ENCODE measurements around the gene NPHP4.

The NPHP4 gene

DNA sequence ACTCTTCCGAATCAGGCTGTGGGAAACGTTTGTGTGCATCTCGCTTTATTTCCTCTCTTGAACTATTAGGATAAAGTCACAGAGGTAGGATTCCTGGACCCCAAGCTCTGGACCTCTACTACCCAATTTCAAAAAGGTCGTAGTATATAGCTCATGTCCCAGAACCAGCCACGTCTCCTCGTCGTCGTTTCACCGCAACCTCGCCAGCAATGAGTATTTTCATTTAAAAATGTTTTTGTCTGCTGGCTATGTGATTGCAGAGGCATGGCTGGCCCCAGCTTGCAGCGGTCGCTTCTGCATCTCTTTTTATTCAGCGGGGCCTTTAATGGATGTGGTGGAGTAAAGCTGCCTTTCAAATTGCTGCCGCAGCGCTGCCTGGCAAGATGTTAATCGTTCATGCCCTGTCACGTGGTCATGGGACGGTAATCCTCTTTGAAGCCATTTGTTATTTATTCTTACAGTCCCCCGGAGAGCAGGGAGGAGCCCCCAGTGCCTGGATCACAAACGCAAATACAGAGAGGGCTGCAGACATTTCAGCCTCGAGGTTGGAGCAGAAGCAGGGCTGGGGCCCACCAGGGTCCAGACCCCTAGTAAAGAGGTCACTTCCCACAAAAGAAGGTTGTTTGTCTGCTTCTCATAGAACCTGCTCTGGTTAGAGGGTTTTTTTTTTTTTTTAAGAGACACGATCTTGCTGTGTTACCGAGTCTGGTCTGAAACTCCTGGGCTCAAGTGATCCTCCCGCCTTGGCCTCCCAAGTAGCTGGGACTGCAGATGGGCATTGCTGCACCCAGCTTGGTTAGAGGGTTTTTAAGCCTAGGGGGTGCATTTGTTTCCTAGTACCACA is 11.6 kb upstream of the NPHP4 start:
- DNase-seq (ENCODE audit: low spot score), result no peak

DNA sequence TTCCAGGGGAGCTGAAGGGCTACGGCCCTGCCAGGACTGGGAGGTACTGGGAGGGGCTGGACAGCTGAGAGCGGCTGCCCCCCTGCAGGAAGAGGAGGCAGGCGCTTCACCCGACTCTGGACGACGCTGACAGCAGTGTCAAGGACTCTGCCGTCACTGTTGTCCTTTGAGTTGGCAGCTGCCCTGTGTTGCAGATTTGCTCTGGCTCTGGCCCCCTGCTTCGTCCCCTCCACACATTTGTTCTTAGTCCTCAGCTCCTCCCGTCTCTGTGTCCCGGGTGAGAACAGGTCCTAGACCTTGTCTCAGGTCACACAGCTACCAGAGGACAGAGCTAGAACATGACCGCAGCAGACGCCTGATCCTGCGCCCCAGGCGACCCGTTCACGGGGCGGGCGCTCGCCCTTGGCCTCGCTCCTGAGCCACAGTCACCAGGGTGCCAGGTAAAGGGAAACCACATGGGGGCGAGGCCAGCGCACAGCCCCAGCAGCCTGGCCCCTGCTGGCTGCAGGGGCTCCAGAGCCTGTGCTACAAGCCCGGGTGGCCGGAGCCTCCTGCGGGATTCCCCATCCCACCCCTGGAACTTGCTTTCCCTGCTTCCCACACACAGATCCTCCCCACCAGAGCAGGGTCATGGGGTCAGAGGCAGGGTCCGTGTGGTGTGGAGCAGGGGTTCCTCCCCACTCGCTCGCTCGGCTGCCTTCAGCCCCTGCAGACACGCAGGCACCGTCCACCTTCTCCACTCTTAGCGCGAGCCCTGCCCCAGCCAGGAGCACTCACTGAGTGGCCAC is 10.7 kb upstream of the NPHP4 start:
- no peak for DNase-seq (ENCODE audit: low spot score)

DNA sequence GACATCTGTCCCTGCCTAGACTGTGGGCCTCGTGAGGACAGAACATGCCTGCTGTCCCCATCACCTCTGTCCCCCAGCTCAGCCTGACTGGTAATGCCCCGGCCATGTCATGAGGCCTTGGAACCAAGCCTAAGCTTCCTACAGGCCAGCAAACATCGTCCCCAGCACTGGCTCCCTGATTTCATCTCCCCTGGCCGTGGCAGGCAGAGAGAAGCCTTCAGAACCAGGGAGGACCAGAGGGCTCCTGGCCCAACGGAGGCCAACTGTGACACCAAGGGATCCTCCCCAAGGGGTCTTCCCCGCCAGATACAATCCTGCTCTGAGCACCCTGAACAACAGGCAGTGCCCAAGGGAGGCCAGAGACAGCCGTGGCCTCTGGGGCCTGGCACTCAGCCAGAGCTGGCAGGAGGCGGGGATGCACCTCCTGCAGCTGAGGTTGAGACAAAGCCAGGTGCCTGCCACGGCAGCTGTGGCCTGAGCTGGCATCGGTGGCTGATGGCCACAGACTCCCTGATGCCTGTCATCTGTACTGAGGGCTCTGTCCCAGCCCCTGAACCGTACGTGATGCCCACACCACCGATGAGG is 9.9 kb upstream of the NPHP4 start:
- DNase-seq (ENCODE audit: low spot score), result no peak

DNA sequence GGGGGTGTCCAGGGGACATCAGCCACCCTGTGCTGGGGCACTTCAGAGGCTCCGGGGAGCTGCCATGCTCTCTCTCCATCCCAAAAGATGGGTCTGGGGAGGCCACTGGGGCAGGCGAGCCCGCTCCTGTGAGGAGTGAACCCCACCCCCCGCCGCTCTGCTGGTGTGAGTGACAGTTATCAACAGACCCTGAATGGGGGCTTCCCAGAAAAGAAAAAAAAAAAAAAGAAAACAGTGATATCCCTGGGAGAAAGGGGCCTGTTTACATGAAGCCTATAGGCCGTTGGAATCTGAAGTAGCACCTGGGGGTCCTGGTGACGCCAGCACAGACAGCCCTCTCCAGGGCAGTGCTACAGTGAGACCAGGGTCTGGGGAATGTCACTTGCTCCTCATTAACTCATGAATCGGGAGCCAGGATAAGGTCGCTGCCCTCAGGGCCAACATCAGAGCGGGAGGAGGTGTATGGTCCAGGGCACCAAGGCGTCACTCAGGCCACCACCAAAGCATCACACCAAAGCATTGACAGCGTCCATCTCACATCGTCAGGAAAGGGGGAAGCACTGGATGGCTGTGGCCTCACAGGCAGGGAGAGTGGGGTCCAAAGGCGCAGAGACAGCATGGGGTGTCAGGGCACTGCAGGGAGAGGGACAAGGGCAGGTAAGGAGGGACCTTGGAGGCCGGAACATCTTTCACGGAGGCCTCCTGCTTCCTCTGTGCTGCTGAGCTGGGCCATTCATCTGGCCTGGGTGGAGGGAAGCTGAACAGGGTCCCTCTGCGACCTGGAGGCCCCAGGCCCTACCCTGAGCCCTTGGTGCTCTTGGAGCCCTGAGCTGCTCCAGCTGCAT is 8.4 kb upstream of the NPHP4 start:
- DNase-seq (ENCODE audit: low spot score), result no peak

DNA sequence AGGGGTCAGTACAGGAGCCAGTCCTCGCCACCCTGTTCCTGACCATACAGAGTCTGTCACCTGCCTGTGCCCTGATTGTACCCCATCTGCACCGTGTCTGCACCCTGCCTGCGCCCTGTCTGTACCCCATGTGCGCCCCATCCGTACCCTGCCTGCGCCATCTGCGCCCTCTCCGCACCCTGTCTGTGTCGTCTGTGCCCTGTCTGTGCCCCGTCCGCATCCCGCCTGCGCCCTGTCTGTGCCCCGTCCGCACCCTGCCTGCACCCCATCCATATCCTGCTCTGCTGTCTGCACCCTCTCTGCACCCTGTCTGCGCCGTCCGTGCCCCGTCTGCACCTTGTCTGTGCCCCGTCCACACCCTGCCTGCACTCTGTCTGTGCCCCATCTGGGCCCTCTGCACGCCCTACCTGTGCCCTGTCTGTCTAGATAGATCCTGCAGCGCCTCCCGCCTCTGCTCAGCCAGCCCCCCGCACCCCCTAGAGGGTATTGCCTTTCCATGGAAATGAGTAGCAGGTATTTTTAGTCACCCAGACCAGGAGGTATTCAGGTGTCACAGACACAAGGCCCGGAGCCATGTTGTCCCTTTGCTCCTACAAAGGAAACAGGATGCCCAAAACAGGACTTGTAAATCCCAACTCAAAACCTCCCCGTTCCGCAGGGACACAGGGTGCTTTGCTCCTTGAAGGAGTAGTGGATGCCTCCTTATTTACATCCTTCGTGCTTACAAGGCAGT is 7.7 kb upstream of the NPHP4 start:
- DNase-seq (ENCODE audit: low spot score), result no peak

DNA sequence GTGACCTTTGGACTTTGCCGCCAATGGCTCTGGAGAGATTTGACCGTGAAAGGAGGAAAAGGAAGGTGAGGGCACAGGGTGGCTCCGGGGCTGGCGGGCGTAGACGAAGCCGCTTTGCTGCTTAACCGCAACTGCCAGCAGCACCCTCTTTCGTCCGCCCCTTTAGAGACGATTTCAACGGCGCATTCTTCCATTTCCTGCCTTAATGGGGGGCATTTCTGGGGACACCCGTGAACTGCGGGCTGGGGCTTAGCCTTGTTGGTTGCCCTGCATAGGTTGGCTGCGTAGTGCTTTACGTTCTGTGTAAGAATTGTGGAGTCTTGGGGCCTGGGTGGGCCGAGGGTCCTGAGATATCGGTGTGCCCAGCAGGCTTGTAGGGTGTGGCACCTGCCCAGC is 6.7 kb upstream of the NPHP4 start:
- DNase-seq (ENCODE audit: low spot score), result no peak

DNA sequence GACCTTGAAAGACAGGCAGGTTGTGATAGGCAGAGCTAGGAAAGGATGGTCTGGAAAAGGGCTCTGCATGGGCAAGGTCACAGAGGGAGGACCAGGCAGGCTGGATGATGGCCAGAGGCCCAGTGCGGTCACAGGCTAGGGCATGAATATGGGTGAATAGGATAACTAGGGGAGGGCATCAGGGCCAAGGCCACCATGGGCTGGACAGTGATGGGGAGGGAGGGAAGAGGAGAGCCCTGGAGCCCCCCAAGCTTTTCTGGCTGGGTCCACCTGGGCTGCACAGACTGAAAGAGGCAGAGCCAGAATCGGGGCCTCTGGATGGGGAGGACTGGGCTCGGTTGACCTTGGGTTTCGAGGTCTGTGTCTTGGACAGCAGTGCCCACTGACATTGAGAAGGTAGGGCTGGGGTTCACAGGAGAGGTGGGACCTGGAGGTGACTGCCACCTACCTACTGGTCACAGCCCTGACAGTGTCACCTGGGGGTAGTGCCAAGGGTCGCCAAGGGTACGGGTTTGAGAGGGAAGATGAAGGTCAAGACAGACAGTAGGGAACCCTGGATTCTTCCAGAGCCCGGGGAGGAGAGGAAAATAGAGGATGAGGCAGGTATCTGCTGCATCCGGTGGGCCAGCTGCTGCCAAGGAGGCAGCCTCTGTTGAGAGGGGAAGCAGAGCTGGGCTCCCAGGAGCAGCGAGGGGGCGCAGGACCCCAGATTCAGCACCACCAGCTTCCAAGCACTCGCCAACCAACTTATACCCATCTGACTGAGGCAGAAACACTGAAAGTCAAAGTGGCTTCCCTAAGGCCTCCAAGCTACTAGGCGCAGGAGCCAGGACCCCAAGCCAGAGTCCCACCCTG is 6.1 kb upstream of the NPHP4 start:
- no peak for DNase-seq (ENCODE audit: low spot score)

DNA sequence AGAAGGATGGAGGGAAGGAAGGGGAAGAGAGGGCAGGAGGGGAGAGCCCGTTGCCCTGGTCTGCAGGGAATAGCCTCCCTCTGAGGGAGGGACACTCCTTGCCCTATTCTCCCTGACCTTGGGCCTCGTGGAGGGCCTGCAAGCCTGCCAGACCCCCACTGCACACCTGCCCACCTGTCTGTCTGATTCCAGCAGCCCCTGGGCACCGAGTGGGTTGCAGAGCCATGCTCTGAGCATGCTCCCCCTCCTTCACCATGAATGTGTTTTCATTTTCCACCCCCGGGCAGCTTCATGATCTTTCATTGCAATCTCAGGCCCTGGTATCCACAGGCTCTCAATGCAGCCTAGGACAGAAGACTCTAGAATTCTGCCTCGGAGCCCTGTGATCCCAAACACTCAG is 5.1 kb upstream of the NPHP4 start:
- DNase-seq (ENCODE audit: low spot score), result no peak

DNA sequence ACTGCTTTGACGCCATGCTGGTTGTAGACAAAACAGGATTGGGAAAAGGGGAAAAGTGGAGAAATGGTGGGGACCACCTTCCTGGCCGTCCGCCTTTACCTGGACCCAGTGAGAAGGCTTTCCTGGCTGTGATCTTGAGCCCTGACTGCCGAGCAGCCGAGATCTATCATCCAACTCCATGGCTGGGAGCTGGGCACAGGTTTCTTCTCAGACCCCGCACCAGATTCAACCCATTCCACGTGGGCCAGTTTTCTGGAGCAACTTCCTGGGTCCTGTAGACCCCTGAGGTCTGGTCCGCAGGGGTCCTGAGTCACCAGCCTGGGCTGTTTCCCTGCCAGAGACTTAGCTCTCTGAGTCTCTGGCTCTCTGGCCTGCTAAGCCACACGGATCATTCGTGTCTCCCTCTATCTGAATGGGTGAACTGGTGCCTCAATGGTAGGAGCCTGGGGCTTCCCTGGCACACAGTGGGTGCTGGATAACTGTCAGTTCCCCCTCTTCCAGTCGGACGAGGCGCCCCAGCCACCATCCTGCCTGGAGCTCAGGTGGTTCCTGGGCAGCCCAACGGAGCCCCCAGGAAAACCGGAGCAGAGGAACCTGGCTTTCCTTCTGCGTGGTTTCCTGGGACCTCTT is 4.5 kb upstream of the NPHP4 start:
- no peak for DNase-seq (ENCODE audit: low spot score)

DNA sequence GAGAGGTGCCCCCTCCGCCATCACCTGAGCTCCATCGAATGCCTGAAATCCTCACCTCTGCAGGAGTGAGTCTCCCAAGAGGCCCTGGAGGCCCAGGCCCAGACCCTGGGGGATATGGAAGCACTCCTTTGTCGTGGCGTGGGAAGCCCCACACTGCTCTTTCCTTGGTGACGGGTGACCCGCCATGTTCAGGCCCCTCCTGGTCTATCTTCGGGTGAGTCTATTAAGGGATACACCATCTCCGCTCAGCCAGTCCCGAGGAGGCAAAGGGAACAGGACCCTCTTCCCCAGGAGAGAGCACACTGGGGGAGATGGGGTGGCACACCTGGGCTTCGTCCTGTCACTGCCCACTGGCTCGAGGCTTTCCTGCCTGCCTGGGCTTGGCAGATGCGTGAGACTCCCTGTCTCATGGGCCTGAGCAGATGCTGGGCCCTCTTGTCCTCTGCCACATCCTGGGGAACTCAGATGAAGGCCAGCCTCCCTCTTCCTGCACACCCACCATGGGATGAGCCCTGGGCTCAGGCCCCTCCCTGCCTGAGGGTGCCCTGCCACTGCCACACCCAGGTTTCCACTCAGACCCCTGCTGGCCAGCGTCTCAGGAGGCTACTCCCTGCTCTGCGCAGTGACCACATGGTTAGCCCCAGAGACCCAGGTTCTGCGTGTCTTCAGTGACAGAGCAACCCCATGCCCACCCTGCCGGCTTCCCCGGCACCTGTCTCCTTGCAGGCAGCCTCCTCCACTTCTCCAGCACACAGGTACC is 3.8 kb upstream of the NPHP4 start:
- DNase-seq (ENCODE audit: low spot score), result no peak

DNA sequence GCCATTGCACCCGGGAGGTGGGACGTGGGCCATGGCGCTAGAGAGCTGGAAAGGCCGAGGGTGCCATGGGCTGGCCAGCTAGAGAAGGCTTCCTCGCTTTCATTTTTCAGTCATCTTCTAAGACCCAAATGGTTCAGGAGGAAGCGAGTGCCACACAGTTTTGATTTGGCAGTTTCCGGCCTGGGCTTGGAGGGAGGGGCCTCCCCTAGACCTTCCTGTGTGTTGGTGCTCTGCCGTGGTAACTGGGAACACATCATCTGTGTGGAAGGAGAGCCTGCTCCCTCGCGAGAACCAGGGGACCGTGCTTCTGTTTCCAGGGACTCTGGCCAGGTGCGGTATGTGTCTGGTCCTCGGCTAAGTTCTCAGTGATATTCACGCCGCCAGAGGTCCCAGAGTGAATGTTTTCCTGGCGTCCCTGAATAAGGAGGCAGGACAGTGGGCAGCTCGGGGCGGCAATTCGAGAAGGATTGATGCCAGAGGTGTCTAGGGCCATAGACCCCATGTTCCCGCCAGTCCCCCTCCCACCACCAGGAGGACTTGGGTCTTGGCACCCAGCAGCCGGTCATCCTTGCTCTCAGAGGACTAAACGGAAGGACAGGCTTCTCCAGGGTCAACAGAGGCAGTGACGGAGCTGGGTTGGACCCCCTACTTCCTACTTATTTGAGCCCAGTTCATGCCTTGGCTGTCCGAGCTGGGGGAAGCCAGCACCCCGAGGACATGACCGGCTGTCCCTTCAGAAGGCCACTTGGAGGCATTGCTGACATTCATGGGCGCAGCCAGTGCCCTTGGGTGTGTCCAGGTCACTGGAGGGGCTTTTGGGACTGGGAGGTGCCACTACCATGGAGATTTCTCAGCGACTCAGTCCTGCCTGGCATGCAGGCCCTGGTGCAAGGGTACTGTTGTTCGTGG is 2.7 kb upstream of the NPHP4 start:
- no peak for DNase-seq (ENCODE audit: low spot score)

DNA sequence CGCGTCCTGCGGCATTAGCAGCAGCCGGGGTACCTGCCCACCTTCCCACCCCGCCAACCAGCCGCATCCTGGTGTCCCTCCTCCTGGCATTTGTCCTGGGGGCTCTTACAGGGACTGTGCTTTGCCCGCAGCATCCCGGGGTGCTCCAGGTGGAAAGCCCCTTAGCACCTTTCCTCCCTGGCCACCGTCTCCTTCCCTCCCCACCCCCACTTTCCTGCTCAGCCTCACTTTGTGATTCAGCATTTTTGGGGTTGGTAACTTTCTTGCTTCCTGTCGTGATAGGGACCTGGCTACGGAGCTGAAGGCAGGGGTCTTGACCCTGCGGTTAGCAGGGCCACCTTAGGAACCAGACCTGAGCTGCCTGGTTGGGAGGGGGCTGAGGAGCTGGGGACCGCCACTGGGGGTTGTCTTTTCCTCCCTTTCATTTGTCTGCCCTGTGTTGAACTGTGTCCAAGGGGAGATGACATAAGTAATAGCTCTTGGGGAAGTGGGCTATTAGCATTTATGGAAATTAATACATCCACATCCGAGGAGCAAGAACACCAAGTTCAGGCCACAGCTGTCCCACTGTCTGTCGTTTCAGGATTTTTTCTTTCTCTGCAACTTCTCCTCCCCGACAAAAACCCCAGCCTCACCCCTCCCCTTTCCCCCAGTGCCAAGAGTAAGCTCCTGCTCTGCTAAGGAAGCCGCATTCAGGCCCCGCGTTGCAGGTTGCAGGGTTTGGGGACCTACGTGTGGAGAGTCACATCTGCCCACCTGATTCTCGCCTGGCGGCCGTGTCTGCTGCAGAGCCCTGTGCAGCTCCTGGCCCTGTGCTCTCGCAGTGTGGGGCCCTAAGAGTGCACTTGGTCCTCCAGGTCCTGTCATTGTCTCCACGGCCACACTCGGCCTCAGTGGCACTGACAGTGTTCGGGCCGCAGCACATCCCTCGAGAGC is 1.6 kb upstream of the NPHP4 start:
- DNase-seq (ENCODE audit: low spot score), result no peak

DNA sequence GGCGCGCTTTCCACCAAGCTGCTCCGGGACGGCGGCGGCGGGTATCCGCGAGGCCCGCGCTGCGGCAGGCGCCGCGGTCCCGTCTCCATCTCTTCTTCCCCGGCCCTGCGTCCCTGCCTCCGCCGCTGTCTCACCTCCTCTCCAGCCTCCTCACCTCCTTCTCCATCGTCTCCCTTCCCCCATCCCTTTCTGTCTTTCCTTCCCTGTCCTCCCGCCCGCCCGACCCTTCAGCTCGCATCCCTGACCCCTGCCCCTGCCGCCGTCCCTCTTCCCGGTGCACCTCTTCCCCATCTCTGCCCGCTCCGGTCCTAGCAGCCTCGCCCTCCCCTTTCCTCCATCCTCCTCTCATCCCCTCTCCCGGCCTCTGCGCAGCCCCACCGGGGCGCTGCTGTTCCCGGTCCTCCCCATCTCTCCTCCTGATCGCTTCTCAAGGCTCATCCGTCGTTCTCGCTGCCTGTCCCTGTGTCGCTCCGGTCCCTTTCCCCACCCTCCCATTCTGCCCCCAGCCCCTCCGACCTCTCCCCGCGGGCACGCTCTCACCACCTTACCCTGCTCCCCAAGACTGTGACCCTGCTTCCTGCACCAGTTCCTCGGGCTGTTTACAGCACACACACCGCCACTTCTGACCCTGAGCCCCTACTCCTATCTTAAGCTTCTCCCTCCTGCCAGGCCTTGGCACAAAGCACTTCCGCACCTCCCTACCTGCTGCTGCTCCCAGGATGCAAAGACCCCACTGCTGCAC is 760 bp upstream of the NPHP4 start:
- no peak for DNase-seq (ENCODE audit: low spot score)

DNA sequence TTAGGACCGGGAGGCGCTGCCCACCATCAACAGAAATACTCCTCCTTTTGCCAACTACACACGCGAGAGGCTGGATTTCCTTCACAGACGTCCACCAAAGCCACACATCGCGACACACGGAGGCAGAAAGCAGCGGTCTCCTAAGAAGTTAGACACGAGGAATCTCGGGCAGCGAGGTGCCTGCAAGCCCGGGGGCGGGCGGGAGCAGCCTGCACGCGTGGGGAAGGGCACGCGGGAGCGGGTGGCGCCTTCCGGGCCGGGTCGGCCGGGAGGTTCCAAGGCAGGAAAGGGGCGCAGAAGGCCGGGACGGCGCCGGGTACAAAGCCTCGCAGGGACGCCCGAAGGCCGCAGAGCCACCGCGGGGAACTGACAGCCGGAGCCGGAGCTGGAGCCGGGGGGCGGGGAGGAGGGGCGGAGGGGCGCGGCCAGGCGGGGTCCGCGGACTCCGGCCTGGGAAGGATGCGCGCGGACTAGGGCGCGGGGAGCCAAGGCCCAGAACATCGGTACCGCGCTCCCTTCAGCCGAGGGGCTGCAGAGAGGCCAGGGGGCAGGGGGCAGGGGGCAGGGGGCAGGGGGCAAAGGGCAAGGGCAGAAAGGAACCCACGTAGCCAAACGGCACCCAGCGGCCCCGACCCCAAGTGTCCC is 722 bp downstream of the NPHP4 start:
- DNase-seq (ENCODE audit: low spot score), result peak; percentile 40

DNA sequence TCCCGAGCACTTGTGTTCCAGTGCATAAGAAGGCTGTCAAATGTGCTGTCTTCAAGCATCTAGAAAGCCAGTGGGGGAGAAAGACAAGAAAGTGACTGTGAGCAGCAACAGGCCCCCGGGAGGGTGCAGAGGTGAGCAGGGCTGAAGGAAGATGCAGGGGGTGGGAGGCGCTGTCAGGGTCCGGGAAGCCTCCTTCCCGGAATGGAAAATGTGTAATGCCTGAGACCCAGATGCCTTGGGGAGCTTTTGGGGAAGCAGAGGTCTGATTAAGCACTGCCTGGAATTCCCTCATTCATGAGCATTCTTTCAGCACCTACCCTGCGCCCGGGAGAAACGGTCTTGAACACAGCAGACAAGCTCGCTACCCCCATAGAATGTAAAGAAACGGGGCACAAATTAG is 1.3 kb downstream of the NPHP4 start:
- no peak for DNase-seq (ENCODE audit: low spot score)

DNA sequence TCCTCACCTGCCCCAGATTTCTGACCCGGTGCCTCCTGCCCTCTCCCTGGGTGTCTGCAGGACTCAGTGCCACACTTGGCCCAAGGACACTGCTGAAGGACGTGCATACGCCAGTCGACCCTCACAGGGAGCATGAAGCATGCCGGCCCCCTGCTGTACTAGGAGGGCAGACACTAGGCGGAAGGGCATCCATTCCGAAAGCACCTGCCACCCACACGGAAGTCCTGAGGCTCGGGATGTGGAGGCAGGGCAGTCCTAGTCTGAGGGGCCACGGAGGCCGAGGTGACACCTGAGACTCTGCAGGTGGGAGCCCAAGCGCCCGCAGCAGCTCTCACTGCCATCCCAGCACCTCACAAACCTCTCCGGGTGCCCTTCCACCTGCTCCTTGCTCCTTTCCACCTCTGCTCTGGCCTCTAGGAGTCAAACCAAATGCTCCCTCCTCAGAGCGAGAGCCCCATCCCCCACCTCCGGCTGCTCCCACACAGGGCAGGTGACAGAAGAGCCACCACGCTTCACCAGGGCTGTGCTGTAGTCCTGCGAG is 2.4 kb downstream of the NPHP4 start:
- no peak for DNase-seq (ENCODE audit: low spot score)

Measured in COLO829 (cell line).